Endothelial cell of umbilical vein (primary cell): ENCODE data around the gene CDH15. TPM values are rescaled to one million over a fixed set of nuclear protein-coding genes. Genes with fewer than 3 reads are reported as not detected.

Experiments
- BruUV-seq: library from RNA; stranded (reverse); fragments of 400-500 nt; replicated peaks from 2 replicates; lab custom pipeline; 2021; lab: Mats Ljungman, UMichigan
- CTCF ChIA-PET: fragments of 300-600, 350-600 bp; sonication (Branson Sonifier 250); formaldehyde crosslinking; loops from one replicate; lab custom pipeline; 2021; ENCODE audit warnings: antibody characterized with exemption, inconsistent platforms; lab: Charles Lee
- POLR2A ChIA-PET: fragments of 300-600, 350-600 bp; sonication (Branson Sonifier 250); formaldehyde crosslinking; loops from one replicate; lab custom pipeline; 2021; ENCODE audit warnings: antibody characterized with exemption, inconsistent platforms; lab: Charles Lee
- DNase-seq: peaks from one replicate; pipeline ENCODE4 v3.0.0-alpha.2; 2011; ENCODE audit warnings: low read depth, low spot score
- FAIRE-seq: peaks from 2 replicates; lab custom pipeline; 2011; peaks lifted over from hg19 to GRCh38; lab: Jason Lieb, UNC
- H2AFZ ChIP-seq: 2 replicates; pipeline ENCODE4 v1.6.0; 2012; ENCODE audit warnings: low read depth, low read length, control low read depth, inconsistent platforms
- H3K27ac ChIP-seq: 2 replicates; pipeline ENCODE4 v1.5.1; 2011; ENCODE audit warnings: low read depth, mild to moderate bottlenecking, control low read depth, low read length, moderate library complexity; ENCODE audit not compliant: insufficient read depth
- H3K27me3 ChIP-seq, 2 experiments: 2 replicates each; pipeline versions ENCODE4 v1.6.0 to v1.6.1; 2011; ENCODE audit warnings: low read length in 2 of 2, mixed read lengths in 1 of 2; ENCODE audit not compliant: control insufficient read depth in 2 of 2, insufficient read depth in 2 of 2
- H3K36me3 ChIP-seq, 2 experiments: 2 replicates in 1 of 2; 3 replicates in 1 of 2; pipeline ENCODE4 v1.5.1; 2011; ENCODE audit warnings: low read length in 2 of 2, mild to moderate bottlenecking in 1 of 2, moderate library complexity in 1 of 2; ENCODE audit not compliant: control insufficient read depth in 2 of 2, insufficient read depth in 2 of 2; ENCODE audit errors: extremely low read depth in 1 of 2
- H3K4me1 ChIP-seq: 3 replicates; pipeline ENCODE4 v1.5.1; 2011; ENCODE audit warnings: mild to moderate bottlenecking, low read length; ENCODE audit not compliant: control insufficient read depth, insufficient read depth; ENCODE audit errors: extremely low read depth
- H3K4me2 ChIP-seq: 2 replicates; pipeline ENCODE4 v1.6.1; 2011; ENCODE audit warnings: low read length, control low read depth, mixed read lengths; ENCODE audit not compliant: insufficient read depth
- H3K4me3 ChIP-seq, 3 experiments: fragments of 200-600 bp in 1 of 3; sonication (generic), shearing (Covaris generic) in 1 of 3; replicated peaks in 1 of 3; 2 replicates each; pipeline ENCODE4 v1.5.1; 2011 to 2016; ENCODE audit warnings: control low read depth in 3 of 3, low read length in 3 of 3, mild to moderate bottlenecking in 2 of 3, inconsistent platforms in 1 of 3, low read depth in 1 of 3, moderate library complexity in 1 of 3; ENCODE audit not compliant: insufficient read depth in 1 of 3
- H3K79me2 ChIP-seq: 2 replicates; pipeline ENCODE4 v1.6.0; 2012; ENCODE audit warnings: low read length, inconsistent platforms; ENCODE audit not compliant: control insufficient read depth, insufficient read depth
- H3K9ac ChIP-seq: replicated peaks from 2 replicates; pipeline ENCODE3; 2011; ENCODE audit warnings: low read length, control low read depth; ENCODE audit not compliant: insufficient read depth; ENCODE audit errors: extremely low read depth
- H3K9me1 ChIP-seq: replicated peaks from 3 replicates; pipeline ENCODE4 v1.6.0; 2011; ENCODE audit warnings: mild to moderate bottlenecking, low read length; ENCODE audit not compliant: control insufficient read depth, insufficient read depth; ENCODE audit errors: extremely low read depth
- H3K9me3 ChIP-seq: replicated peaks from 2 replicates; pipeline ENCODE4 v1.5.1; 2012; ENCODE audit warnings: low read length, inconsistent platforms; ENCODE audit not compliant: control insufficient read depth, insufficient read depth
- H4K20me1 ChIP-seq: replicated peaks from 2 replicates; pipeline ENCODE3; 2011; ENCODE audit warnings: mild to moderate bottlenecking, low read length; ENCODE audit not compliant: control insufficient read depth, insufficient read depth; ENCODE audit errors: extremely low read depth
- CTCF ChIP-seq, 2 donors: IDR thresholded peaks; 1 replicate in 1 of 2; 2 replicates in 1 of 2; pipeline ENCODE4 v1.5.1; 2011; ENCODE audit warnings: low read length in 2 of 2, mild to moderate bottlenecking in 2 of 2, moderate library complexity in 2 of 2, control low read depth in 1 of 2, inconsistent platforms in 1 of 2, low read depth in 1 of 2; ENCODE audit not compliant: insufficient read depth in 1 of 2; ENCODE audit errors: extremely low read depth in 1 of 2
- EZH2 ChIP-seq: IDR thresholded peaks from 2 replicates; pipeline ENCODE4 v1.6.1; 2012; ENCODE audit warnings: borderline replicate concordance, low read depth, mild to moderate bottlenecking, moderate library complexity, low read length, inconsistent platforms; ENCODE audit not compliant: severe bottlenecking
- FOS ChIP-seq: IDR thresholded peaks from 2 replicates; pipeline ENCODE4 v1.6.1; 2011; ENCODE audit warnings: mild to moderate bottlenecking, low read length, moderate library complexity, borderline replicate concordance; ENCODE audit not compliant: insufficient read depth
- GATA2 ChIP-seq: IDR thresholded peaks from 2 replicates; pipeline ENCODE4 v1.7.0; 2011; ENCODE audit warnings: low read depth, mild to moderate bottlenecking, moderate library complexity, mixed read lengths, low read length; ENCODE audit not compliant: insufficient read length, insufficient read depth
- JUN ChIP-seq: IDR thresholded peaks from 2 replicates; pipeline ENCODE4 v1.6.1; 2011; ENCODE audit warnings: borderline replicate concordance, low read depth; ENCODE audit not compliant: insufficient read length, insufficient read depth
- MAX ChIP-seq: IDR thresholded peaks from 2 replicates; pipeline ENCODE4 v1.6.1; 2011; ENCODE audit not compliant: insufficient read depth, insufficient read length
- MYC ChIP-seq: IDR thresholded peaks from one replicate; pipeline ENCODE4 v1.6.1; 2011; ENCODE audit warnings: mild to moderate bottlenecking, low read depth, low read length
- POLR2A ChIP-seq: IDR thresholded peaks from 2 replicates; pipeline ENCODE4 v1.6.1; 2012; ENCODE audit warnings: low read depth, mild to moderate bottlenecking, control low read depth, low read length
- POLR2AphosphoS5 ChIP-seq: IDR thresholded peaks from 2 replicates; pipeline ENCODE4 v1.6.1; 2012; ENCODE audit warnings: low read depth, mild to moderate bottlenecking, control low read depth, low read length, moderate library complexity; ENCODE audit not compliant: insufficient read depth
- dilution Hi-C: fragments of 300-500 bp; cut with MboI; formaldehyde crosslinking; loops from one replicate; pipeline ENCODE4 v1.15.0; 2019; ENCODE audit warnings: low sequenced_read_pairs; ENCODE audit not compliant: extremely low pct_ligation_motif_present
- intact Hi-C: fragments of 100-400 bp; cut with micrococcal nuclease; formaldehyde crosslinking; loops from one replicate; pipeline ENCODE4 v1.10.0; 2022
- polyA plus RNA-seq, 4 experiments: library from polyadenylated mRNA; depleted of rRNA in 3 of 4; stranded (reverse) in 3 of 4; unstranded in 1 of 4; fragments of >200 nt; gene quantifications; 2 replicates each; pipeline versions ENCODE4 v1.2.1 to v1.2.3, GENCODE V29; 2011 to 2012; ENCODE audit warnings: missing spikeins in 1 of 4
- total RNA-seq: library from RNA; stranded (reverse); gene quantifications from 2 replicates; pipeline ENCODE4 v1.2.3, GENCODE V29; 2021

CDH15 gene
- total and polyA plus RNA-seq, 2 donors (not counting 3 experiments of a cell fraction or from before 2014, with no cell fraction given): 0.44 TPM; not detected in 1

- BruUV-seq: no TSS peak
- no peaks in the 10 kb centered on the region for H3K4me1 ChIP-seq
- H3K9me3 ChIP-seq: no peaks in the 10 kb centered on the region
- H3K36me3 ChIP-seq: peaks cover 0 to 10% of the 10 kb centered on the region in 2 experiments
- H3K4me2 ChIP-seq: no peak overlapping the region
- no peak overlapping the region for H3K9ac ChIP-seq
- H3K27ac ChIP-seq: no peak overlapping the region
- no peak overlapping the region for H2AFZ ChIP-seq
- H3K79me2 ChIP-seq: no peaks in the 10 kb centered on the region
- H3K4me3 ChIP-seq: no peak overlapping the region
- ChIA-PET CTCF (no interaction called here), POLR2A (no interaction called here)
- H4K20me1 ChIP-seq: peaks cover 2% of the 10 kb centered on the region
- dilution Hi-C loops: loop anchor here (25.0 kb wide), 1 partner anchor 169 kb away; no protein-coding TSS in a partner anchor
- FAIRE-seq (no peak), DNase-seq (no peak)
- intact Hi-C loops: no loop called here
- no peaks in the 10 kb centered on the region for H3K27me3 ChIP-seq
- no peaks in the 10 kb centered on the region for H3K9me1 ChIP-seq
- TF ChIP-seq JUN (no peak), FOS (no peak), POLR2AphosphoS5 (no peak), POLR2A (no peak), EZH2 (no peak), GATA2 (no peak), MYC (no peak), CTCF (IDR thresholded peaks at IDR 0.05; ENCODE audit: extremely low read depth in 1 of 2, insufficient read depth in 1 of 2, low read depth in 1 of 2, low read length in 2 of 2) (no peak), MAX (no peak)
Observed at GRCh38 chr16:89131783-89132182, 39.8 kb upstream of the CDH15 start.
